Stimulated activated effector memory CD8-positive, alpha-beta T cell treated with anti-CD3 and anti-CD28 coated beads, Interleukin-12 subunit alpha, Interleukin-12 subunit beta, amount 100 ng/mL, for 72 hours (primary cell): ENCODE results near the gene ARAF.

Source experiments
- ATAC-seq: fragments of 150-1000 bp; cut with Tn5 transposase; 2 replicates; pipeline ENCODE4 v1.10.0; 2021
- DNase-seq, 2 donors: peaks; one replicate each; pipeline ENCODE4 v3.0.0; 2021 to 2022; ENCODE audit warnings: low spot score in 2 of 2
- H3K27ac Mint-ChIP-seq: one replicate; pipeline ENCODE4 v1.8.0; 2022; ENCODE audit warnings: mild to moderate bottlenecking, mixed read lengths
- H3K36me3 Mint-ChIP-seq: one replicate; pipeline ENCODE4 v1.8.0; 2022; ENCODE audit warnings: mild to moderate bottlenecking, mixed read lengths
- H3K4me1 Mint-ChIP-seq: one replicate; pipeline ENCODE4 v1.8.0; 2022; ENCODE audit warnings: mixed read lengths
- H3K4me3 Mint-ChIP-seq: one replicate; pipeline ENCODE4 v1.8.0; 2022; ENCODE audit warnings: mild to moderate bottlenecking, mixed read lengths
- H3K9me3 Mint-ChIP-seq: one replicate; pipeline ENCODE4 v1.8.0; 2022; ENCODE audit warnings: mixed read lengths

ARAF gene

GRCh38 chrX:47558436-47558835 is 2.6 kb upstream of the ARAF start:
- peaks cover 35% of the 10 kb centered on the region for H3K4me1 Mint-ChIP-seq
- no peak for ATAC-seq

GRCh38 chrX:47560179-47560933 is 649 bp upstream of the ARAF start:
- H3K4me1 Mint-ChIP-seq, result peaks cover 48% of the 10 kb centered on the region
- H3K4me3 Mint-ChIP-seq, result peak overlapping the region; percentile 89
- no peak for DNase-seq

More at GRCh38 chrX:47558436-47558835, 2.6 kb upstream of the ARAF start:
- no peak for DNase-seq
- Mint-ChIP-seq H3K9me3 (no peaks in the 10 kb centered on the region), H3K36me3 (peaks cover 31% of the 10 kb centered on the region), H3K4me3 (no peak overlapping the region), H3K27ac (no peak overlapping the region)

GRCh38 chrX:47561659-47562151 is 700 bp downstream of the ARAF start:
- DNase-seq (no peak), ATAC-seq (no peak)
- H3K36me3 Mint-ChIP-seq, result peaks cover 58% of the 10 kb centered on the region
- peak overlapping the region; percentile 89 for H3K4me3 Mint-ChIP-seq
- peak overlapping the region; percentile 98 for H3K27ac Mint-ChIP-seq
- H3K4me1 Mint-ChIP-seq, result peaks cover 38% of the 10 kb centered on the region
- H3K9me3 Mint-ChIP-seq, result no peaks in the 10 kb centered on the region

More at GRCh38 chrX:47560179-47560933, 649 bp upstream of the ARAF start:
- Mint-ChIP-seq H3K36me3 (peaks cover 50% of the 10 kb centered on the region), H3K27ac (peak overlapping the region; percentile 98), H3K9me3 (no peaks in the 10 kb centered on the region)
- ATAC-seq, result no peak

GRCh38 chrX:47562615-47563243 is 1.7 kb downstream of the ARAF start:
- ATAC-seq (no peak), DNase-seq (no peak)
- Mint-ChIP-seq H3K27ac (peak overlapping the region; percentile 98), H3K4me1 (peaks cover 38% of the 10 kb centered on the region), H3K36me3 (peaks cover 68% of the 10 kb centered on the region), H3K4me3 (peak overlapping the region; percentile 89), H3K9me3 (no peaks in the 10 kb centered on the region)

- ATAC-seq (peak; percentile 59), DNase-seq (no peak)
- H3K36me3 Mint-ChIP-seq, result peaks cover 80% of the 10 kb centered on the region
- H3K4me1 Mint-ChIP-seq, result peaks cover 39% of the 10 kb centered on the region
- H3K27ac Mint-ChIP-seq, result peak overlapping the region; percentile 97
- H3K4me3 Mint-ChIP-seq, result peak overlapping the region; percentile 89
- H3K9me3 Mint-ChIP-seq, result no peaks in the 10 kb centered on the region
These were observed 2.9 kb downstream of the ARAF start for GRCh38 chrX:47563801-47564315.

- H3K4me3 Mint-ChIP-seq, result peak overlapping the region; percentile 89
- peaks cover 87% of the 10 kb centered on the region for H3K36me3 Mint-ChIP-seq
- peaks cover 44% of the 10 kb centered on the region for H3K4me1 Mint-ChIP-seq
- no peaks in the 10 kb centered on the region for H3K9me3 Mint-ChIP-seq
- H3K27ac Mint-ChIP-seq, result peak overlapping the region; percentile 97
- no peak for DNase-seq
- ATAC-seq, result peak; percentile 58
These were observed 3.6 kb downstream of the ARAF start for GRCh38 chrX:47564438-47565085.

- Mint-ChIP-seq H3K36me3 (peaks cover 94% of the 10 kb centered on the region), H3K27ac (no peak overlapping the region), H3K4me1 (peaks cover 47% of the 10 kb centered on the region), H3K4me3 (no peak overlapping the region), H3K9me3 (no peaks in the 10 kb centered on the region)
- ATAC-seq (no peak), DNase-seq (no peak)
These were observed 5.8 kb downstream of the ARAF start for GRCh38 chrX:47566841-47567240.

- Mint-ChIP-seq H3K27ac (peak overlapping the region; percentile 80), H3K36me3 (peaks cover 94% of the 10 kb centered on the region)
These were observed 7.8 kb downstream of the ARAF start for GRCh38 chrX:47568656-47569295.

GRCh38 chrX:47570794-47571193 is 9.8 kb downstream of the ARAF start:
- H3K4me1 Mint-ChIP-seq, result peaks cover 38% of the 10 kb centered on the region
- H3K9me3 Mint-ChIP-seq, result no peaks in the 10 kb centered on the region
- no peak for ATAC-seq
- DNase-seq, result no peak
- peaks cover 79% of the 10 kb centered on the region for H3K36me3 Mint-ChIP-seq
- H3K4me3 Mint-ChIP-seq, result no peak overlapping the region
- no peak overlapping the region for H3K27ac Mint-ChIP-seq

More at GRCh38 chrX:47568656-47569295, 7.8 kb downstream of the ARAF start:
- ATAC-seq, result no peak
- Mint-ChIP-seq H3K9me3 (no peaks in the 10 kb centered on the region), H3K4me1 (peaks cover 46% of the 10 kb centered on the region), H3K4me3 (no peak overlapping the region)
- DNase-seq, result no peak

GRCh38 chrX:47571215-47571614 is 10.2 kb downstream of the ARAF start:
- ATAC-seq (no peak), DNase-seq (no peak)
- Mint-ChIP-seq H3K36me3 (peaks cover 76% of the 10 kb centered on the region), H3K27ac (peak overlapping the region; percentile 56), H3K4me3 (no peak overlapping the region), H3K9me3 (no peaks in the 10 kb centered on the region), H3K4me1 (peaks cover 38% of the 10 kb centered on the region)

GRCh38 chrX:47571896-47572295 is 10.9 kb downstream of the ARAF start:
- peak; percentile 58 for ATAC-seq
- DNase-seq, result no peak
- Mint-ChIP-seq H3K4me3 (peak overlapping the region; percentile 62), H3K9me3 (no peaks in the 10 kb centered on the region), H3K4me1 (peaks cover 41% of the 10 kb centered on the region), H3K36me3 (peaks cover 69% of the 10 kb centered on the region), H3K27ac (peak overlapping the region; percentile 56)

- DNase-seq, result no peak
- Mint-ChIP-seq H3K27ac (peak overlapping the region; percentile 86), H3K4me1 (peaks cover 49% of the 10 kb centered on the region), H3K4me3 (peak overlapping the region; percentile 62), H3K9me3 (no peaks in the 10 kb centered on the region), H3K36me3 (peaks cover 59% of the 10 kb centered on the region)
- ATAC-seq, result no peak
These were observed 11.9 kb downstream of the ARAF start for GRCh38 chrX:47572773-47573340.

- H3K36me3 Mint-ChIP-seq, result peaks cover 53% of the 10 kb centered on the region
- ATAC-seq, result no peak
- peaks cover 55% of the 10 kb centered on the region for H3K4me1 Mint-ChIP-seq
- peak overlapping the region; percentile 86 for H3K27ac Mint-ChIP-seq
- peak overlapping the region; percentile 62 for H3K4me3 Mint-ChIP-seq
- no peaks in the 10 kb centered on the region for H3K9me3 Mint-ChIP-seq
- DNase-seq, result no peak
These were observed 12.5 kb downstream of the ARAF start for GRCh38 chrX:47573341-47574075.

GRCh38 chrX:47574076-47574546 is 13.1 kb downstream of the ARAF start:
- Mint-ChIP-seq H3K36me3 (peaks cover 47% of the 10 kb centered on the region), H3K4me1 (peaks cover 56% of the 10 kb centered on the region), H3K9me3 (no peaks in the 10 kb centered on the region), H3K4me3 (peak overlapping the region; percentile 62), H3K27ac (peak overlapping the region; percentile 86)
- no peak for ATAC-seq
- no peak for DNase-seq
